Muscle of leg (tissue), 11 donors: ENCODE results near the gene PTBP3. TPM values are rescaled to one million over a fixed set of nuclear protein-coding genes. Genes with fewer than 3 reads are reported as not detected.
"Not testable (repeated sequence)": the region's sequence is repeated elsewhere in the genome, so short reads cannot be mapped to it uniquely, and the experiment has no call there.

Experiments
- DNase-seq: peaks from one replicate; pipeline ENCODE4 v3.0.0; 2013
- H3K27ac ChIP-seq: one replicate; pipeline ENCODE4 v1.5.1; 2013; ENCODE audit warnings: mild to moderate bottlenecking, low read length, control low read depth
- H3K27me3 ChIP-seq: one replicate; pipeline ENCODE4 v1.6.1; 2013; ENCODE audit warnings: low read length; ENCODE audit not compliant: control insufficient read depth, insufficient read depth
- H3K36me3 ChIP-seq: one replicate; pipeline ENCODE4 v1.6.1; 2013; ENCODE audit warnings: low read length; ENCODE audit not compliant: control insufficient read depth, insufficient read depth
- H3K4me1 ChIP-seq: one replicate; pipeline ENCODE4 v1.6.1; 2013; ENCODE audit warnings: low read length; ENCODE audit not compliant: control insufficient read depth, insufficient read depth
- H3K4me3 ChIP-seq: one replicate; pipeline ENCODE4 v1.5.1; 2013; ENCODE audit warnings: low read length, control low read depth
- H3K9me3 ChIP-seq: replicated peaks from 2 replicates; pipeline ENCODE4 v1.6.1; 2013; ENCODE audit warnings: low read depth, low read length; ENCODE audit not compliant: control insufficient read depth
- WGBS: methylation state at CpG from one replicate; pipeline ENCODE4 v1.1.5; 2013; ENCODE audit warnings: missing lambda C conversion rate; ENCODE audit not compliant: insufficient coverage; 5-methylcytosine and 5-hydroxymethylcytosine counted together
- polyA plus RNA-seq, 8 donors: library from polyadenylated mRNA; unstranded; fragments of 120-200 nt; gene quantifications; one replicate each; pipeline versions ENCODE4 v1.2.1 to v1.2.3, GENCODE V29; 2013; ENCODE audit warnings: inconsistent platforms in 1 of 8, low replicate concordance in 1 of 8; ENCODE audit not compliant: insufficient read length in 8 of 8, insufficient read depth in 1 of 8
- total RNA-seq: library from RNA; stranded (reverse); fragments of 120-200 nt; gene quantifications from one replicate; pipeline ENCODE4 v1.2.4, GENCODE V29; 2013

Gene PTBP3
- total and polyA plus RNA-seq, 9 donors: 11.3 to 21.9 (median 15.0) TPM

GRCh38 chr9:112278152-112278551, 55.3 kb downstream of the PTBP3 start:
- Histone ChIP-seq H3K27ac (no peak overlapping the region), H3K9me3 (peaks cover under 1% of the 10 kb centered on the region), H3K4me1 (no peaks in the 10 kb centered on the region), H3K36me3 (no peaks in the 10 kb centered on the region), H3K27me3 (no peaks in the 10 kb centered on the region), H3K4me3 (no peak overlapping the region)
- WGBS: no CpG with 5 or more reads among the region's 3 CpGs
- no peak for DNase-seq

- 80% methylated on average over 1 of the region's 1 CpG for WGBS
- Histone ChIP-seq H3K9me3 (no peaks in the 10 kb centered on the region), H3K36me3 (peaks cover 4% of the 10 kb centered on the region), H3K4me3 (no peak overlapping the region), H3K27ac (no peak overlapping the region), H3K4me1 (no peaks in the 10 kb centered on the region), H3K27me3 (no peaks in the 10 kb centered on the region)
- no peak for DNase-seq
Measured at GRCh38 chr9:112274600-112274999, 58.8 kb downstream of the PTBP3 start.

- Histone ChIP-seq H3K27me3 (no peaks in the 10 kb centered on the region), H3K27ac (no peak overlapping the region), H3K4me1 (no peaks in the 10 kb centered on the region), H3K36me3 (peaks cover 4% of the 10 kb centered on the region), H3K4me3 (no peak overlapping the region), H3K9me3 (no peaks in the 10 kb centered on the region)
- no CpG with 5 or more reads among the region's 3 CpGs for WGBS
- DNase-seq: peak; percentile 59
Measured at GRCh38 chr9:112273876-112274275, 59.5 kb downstream of the PTBP3 start.

- Histone ChIP-seq H3K27me3 (no peaks in the 10 kb centered on the region), H3K4me3 (no peak overlapping the region), H3K9me3 (no peaks in the 10 kb centered on the region), H3K4me1 (no peaks in the 10 kb centered on the region), H3K27ac (no peak overlapping the region), H3K36me3 (peaks cover 4% of the 10 kb centered on the region)
- DNase-seq: no peak
- WGBS: no CpG with 5 or more reads among the region's 2 CpGs
Measured at GRCh38 chr9:112271466-112272098, 61.8 kb downstream of the PTBP3 start.

- no peak overlapping the region for H3K4me3 ChIP-seq
- peaks cover 4% of the 10 kb centered on the region for H3K36me3 ChIP-seq
- H3K9me3 ChIP-seq: no peaks in the 10 kb centered on the region
- no peaks in the 10 kb centered on the region for H3K4me1 ChIP-seq
- no peak overlapping the region for H3K27ac ChIP-seq
- H3K27me3 ChIP-seq: no peaks in the 10 kb centered on the region
- DNase-seq: no peak
- 100% methylated on average over 1 of the region's 5 CpGs for WGBS
Measured at GRCh38 chr9:112268413-112268812, 65.0 kb downstream of the PTBP3 start.

GRCh38 chr9:112267086-112267485, 66.3 kb downstream of the PTBP3 start:
- not testable (repeated sequence) for H3K36me3 ChIP-seq, H3K27ac ChIP-seq, H3K4me1 ChIP-seq, H3K4me3 ChIP-seq, DNase-seq, H3K9me3 ChIP-seq, H3K27me3 ChIP-seq
- WGBS: 99% methylated on average over 9 of the region's 16 CpGs

GRCh38 chr9:112265391-112265790, 68.0 kb downstream of the PTBP3 start:
- H3K4me3 ChIP-seq: no peak overlapping the region
- 100% methylated on average over 1 of the region's 9 CpGs for WGBS
- H3K4me1 ChIP-seq: no peaks in the 10 kb centered on the region
- no peaks in the 10 kb centered on the region for H3K9me3 ChIP-seq
- DNase-seq: no peak
- H3K27me3 ChIP-seq: no peaks in the 10 kb centered on the region
- H3K27ac ChIP-seq: no peak overlapping the region
- H3K36me3 ChIP-seq: no peaks in the 10 kb centered on the region

GRCh38 chr9:112262577-112262976, 70.8 kb downstream of the PTBP3 start:
- Histone ChIP-seq H3K27ac (no peak overlapping the region), H3K27me3 (no peaks in the 10 kb centered on the region), H3K36me3 (no peaks in the 10 kb centered on the region), H3K4me1 (no peaks in the 10 kb centered on the region), H3K4me3 (no peak overlapping the region), H3K9me3 (no peaks in the 10 kb centered on the region)
- no CpG with 5 or more reads among the region's 3 CpGs for WGBS
- no peak for DNase-seq

- H3K27ac ChIP-seq: no peak overlapping the region
Measured at GRCh38 chr9:112261133-112261532, 72.3 kb downstream of the PTBP3 start.

GRCh38 chr9:112258106-112258505, 75.3 kb downstream of the PTBP3 start:
- DNase-seq: no peak
- WGBS: no CpG with 5 or more reads among the region's 2 CpGs
- no peaks in the 10 kb centered on the region for H3K9me3 ChIP-seq
- no peak overlapping the region for H3K4me3 ChIP-seq
- H3K4me1 ChIP-seq: no peaks in the 10 kb centered on the region
- no peaks in the 10 kb centered on the region for H3K27me3 ChIP-seq
- no peak overlapping the region for H3K27ac ChIP-seq
- H3K36me3 ChIP-seq: no peaks in the 10 kb centered on the region

More at GRCh38 chr9:112261133-112261532, 72.3 kb downstream of the PTBP3 start:
- H3K4me3 ChIP-seq: no peak overlapping the region
- no peaks in the 10 kb centered on the region for H3K9me3 ChIP-seq
- 100% methylated on average over 1 of the region's 5 CpGs for WGBS
- H3K36me3 ChIP-seq: no peaks in the 10 kb centered on the region
- no peaks in the 10 kb centered on the region for H3K4me1 ChIP-seq
- no peak for DNase-seq
- no peaks in the 10 kb centered on the region for H3K27me3 ChIP-seq

GRCh38 chr9:112252194-112252593, 81.2 kb downstream of the PTBP3 start:
- no peak for DNase-seq
- Histone ChIP-seq H3K4me1 (no peaks in the 10 kb centered on the region), H3K9me3 (no peaks in the 10 kb centered on the region), H3K27me3 (no peaks in the 10 kb centered on the region), H3K27ac (no peak overlapping the region), H3K36me3 (peaks cover 2% of the 10 kb centered on the region), H3K4me3 (no peak overlapping the region)
- WGBS: 50% methylated on average over 1 of the region's 5 CpGs
